ENCODE data around the gene RAB11FIP3. TPM values are rescaled to one million over a fixed set of nuclear protein-coding genes. Genes with fewer than 3 reads are reported as not detected.
A peak's percentile ranks its signal among the peaks of the same experiment; 100 is the strongest.

RAB11FIP3 gene
- polyA plus RNA-seq, 2 of the 4 experiments (the other 2 are of a cell fraction): 6.7 to 18.0 TPM

DNA sequence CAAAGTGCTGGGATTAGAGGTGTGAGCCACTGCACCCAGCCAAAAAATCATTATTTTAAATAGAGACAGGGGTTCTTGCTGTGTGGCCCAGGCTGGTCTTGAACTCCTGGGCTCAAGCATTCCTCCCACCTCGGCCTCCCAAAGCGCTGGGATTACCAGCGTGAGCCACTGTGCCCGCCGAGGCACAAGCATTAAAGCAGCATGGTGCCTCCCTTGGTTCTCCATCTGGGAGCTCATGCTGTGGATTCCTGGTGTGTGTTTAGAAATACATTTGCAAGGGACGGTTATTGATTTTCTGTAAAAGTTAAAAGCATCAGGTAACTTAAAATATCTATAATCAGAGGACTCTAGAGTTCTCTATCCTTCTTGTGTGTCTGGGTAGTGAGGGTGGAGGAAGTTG is 87.4 kb downstream of the RAB11FIP3 start:
- no peak overlapping the region for H3K4me2 ChIP-seq
- no peaks in the 10 kb centered on the region for H3K4me1 ChIP-seq
- TF ChIP-seq BHLHE40 (IDR thresholded peaks at IDR 0.05; ENCODE audit: low read depth, low read length): no peak
- TF ChIP-seq CBX8 (IDR thresholded peaks at IDR 0.05): no peak
- TF ChIP-seq, protein P1, sequence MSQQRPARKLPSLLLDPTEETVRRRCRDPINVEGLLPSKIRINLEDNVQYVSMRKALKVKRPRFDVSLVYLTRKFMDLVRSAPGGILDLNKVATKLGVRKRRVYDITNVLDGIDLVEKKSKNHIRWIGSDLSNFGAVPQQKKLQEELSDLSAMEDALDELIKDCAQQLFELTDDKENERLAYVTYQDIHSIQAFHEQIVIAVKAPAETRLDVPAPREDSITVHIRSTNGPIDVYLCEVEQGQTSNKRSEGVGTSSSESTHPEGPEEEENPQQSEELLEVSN (IDR thresholded peaks at IDR 0.05; ENCODE audit: borderline replicate concordance, low read depth): no peak
- no peak for TF ChIP-seq ZC3H11A (IDR thresholded peaks at IDR 0.05)
- no peak for TF ChIP-seq ZNF302 (CRISPR knock-in tag; IDR thresholded peaks at IDR 0.05)
- TF ChIP-seq ATOH8 (CRISPR knock-in tag; IDR thresholded peaks at IDR 0.05; ENCODE audit: low read depth): no peak
- TF ChIP-seq ESRRA (IDR thresholded peaks at IDR 0.05; ENCODE audit: borderline replicate concordance, low read length): no peak
- TF ChIP-seq TP53 (CRISPR knock-in tag; IDR thresholded peaks at IDR 0.05): no peak
- TF ChIP-seq, protein P2, sequence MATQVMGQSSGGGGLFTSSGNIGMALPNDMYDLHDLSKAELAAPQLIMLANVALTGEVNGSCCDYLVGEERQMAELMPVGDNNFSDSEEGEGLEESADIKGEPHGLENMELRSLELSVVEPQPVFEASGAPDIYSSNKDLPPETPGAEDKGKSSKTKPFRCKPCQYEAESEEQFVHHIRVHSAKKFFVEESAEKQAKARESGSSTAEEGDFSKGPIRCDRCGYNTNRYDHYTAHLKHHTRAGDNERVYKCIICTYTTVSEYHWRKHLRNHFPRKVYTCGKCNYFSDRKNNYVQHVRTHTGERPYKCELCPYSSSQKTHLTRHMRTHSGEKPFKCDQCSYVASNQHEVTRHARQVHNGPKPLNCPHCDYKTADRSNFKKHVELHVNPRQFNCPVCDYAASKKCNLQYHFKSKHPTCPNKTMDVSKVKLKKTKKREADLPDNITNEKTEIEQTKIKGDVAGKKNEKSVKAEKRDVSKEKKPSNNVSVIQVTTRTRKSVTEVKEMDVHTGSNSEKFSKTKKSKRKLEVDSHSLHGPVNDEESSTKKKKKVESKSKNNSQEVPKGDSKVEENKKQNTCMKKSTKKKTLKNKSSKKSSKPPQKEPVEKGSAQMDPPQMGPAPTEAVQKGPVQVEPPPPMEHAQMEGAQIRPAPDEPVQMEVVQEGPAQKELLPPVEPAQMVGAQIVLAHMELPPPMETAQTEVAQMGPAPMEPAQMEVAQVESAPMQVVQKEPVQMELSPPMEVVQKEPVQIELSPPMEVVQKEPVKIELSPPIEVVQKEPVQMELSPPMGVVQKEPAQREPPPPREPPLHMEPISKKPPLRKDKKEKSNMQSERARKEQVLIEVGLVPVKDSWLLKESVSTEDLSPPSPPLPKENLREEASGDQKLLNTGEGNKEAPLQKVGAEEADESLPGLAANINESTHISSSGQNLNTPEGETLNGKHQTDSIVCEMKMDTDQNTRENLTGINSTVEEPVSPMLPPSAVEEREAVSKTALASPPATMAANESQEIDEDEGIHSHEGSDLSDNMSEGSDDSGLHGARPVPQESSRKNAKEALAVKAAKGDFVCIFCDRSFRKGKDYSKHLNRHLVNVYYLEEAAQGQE (IDR thresholded peaks at IDR 0.05): no peak
- no peak for TF ChIP-seq HEYL (CRISPR knock-in tag; IDR thresholded peaks at IDR 0.05)
- no peak for TF ChIP-seq KDM5A (IDR thresholded peaks at IDR 0.05)
- TF ChIP-seq, protein P3, sequence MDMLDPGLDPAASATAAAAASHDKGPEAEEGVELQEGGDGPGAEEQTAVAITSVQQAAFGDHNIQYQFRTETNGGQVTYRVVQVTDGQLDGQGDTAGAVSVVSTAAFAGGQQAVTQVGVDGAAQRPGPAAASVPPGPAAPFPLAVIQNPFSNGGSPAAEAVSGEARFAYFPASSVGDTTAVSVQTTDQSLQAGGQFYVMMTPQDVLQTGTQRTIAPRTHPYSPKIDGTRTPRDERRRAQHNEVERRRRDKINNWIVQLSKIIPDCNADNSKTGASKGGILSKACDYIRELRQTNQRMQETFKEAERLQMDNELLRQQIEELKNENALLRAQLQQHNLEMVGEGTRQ (IDR thresholded peaks at IDR 0.05): no peak
- no peak for TF ChIP-seq CHD4 (IDR thresholded peaks at IDR 0.05; ENCODE audit: borderline replicate concordance)
- TF ChIP-seq POLR2A (IDR thresholded peaks at IDR 0.05; ENCODE audit: low read length): no peak
- TF ChIP-seq CBX2 (IDR thresholded peaks at IDR 0.05; ENCODE audit: borderline replicate concordance, low read depth): no peak
- TF ChIP-seq, protein P4, sequence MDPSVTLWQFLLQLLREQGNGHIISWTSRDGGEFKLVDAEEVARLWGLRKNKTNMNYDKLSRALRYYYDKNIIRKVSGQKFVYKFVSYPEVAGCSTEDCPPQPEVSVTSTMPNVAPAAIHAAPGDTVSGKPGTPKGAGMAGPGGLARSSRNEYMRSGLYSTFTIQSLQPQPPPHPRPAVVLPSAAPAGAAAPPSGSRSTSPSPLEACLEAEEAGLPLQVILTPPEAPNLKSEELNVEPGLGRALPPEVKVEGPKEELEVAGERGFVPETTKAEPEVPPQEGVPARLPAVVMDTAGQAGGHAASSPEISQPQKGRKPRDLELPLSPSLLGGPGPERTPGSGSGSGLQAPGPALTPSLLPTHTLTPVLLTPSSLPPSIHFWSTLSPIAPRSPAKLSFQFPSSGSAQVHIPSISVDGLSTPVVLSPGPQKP (IDR thresholded peaks at IDR 0.05; ENCODE audit: low read depth, low read length): no peak
- H3K9me3 ChIP-seq: no peaks in the 10 kb centered on the region
- DNase-seq (ENCODE audit: low read depth in 1 of 2, low spot score in 1 of 2) (no peak), FAIRE-seq (no peak), ATAC-seq (no peak)
- no peak overlapping the region for H3K4me3 ChIP-seq
- 96% methylated on average over 6 of the region's 6 CpGs for WGBS (ENCODE audit: missing lambda C conversion rate)
- H3K27ac ChIP-seq: no peak overlapping the region
- ChIA-PET CTCF (no interaction called here), POLR2A (no interaction called here)

DNA sequence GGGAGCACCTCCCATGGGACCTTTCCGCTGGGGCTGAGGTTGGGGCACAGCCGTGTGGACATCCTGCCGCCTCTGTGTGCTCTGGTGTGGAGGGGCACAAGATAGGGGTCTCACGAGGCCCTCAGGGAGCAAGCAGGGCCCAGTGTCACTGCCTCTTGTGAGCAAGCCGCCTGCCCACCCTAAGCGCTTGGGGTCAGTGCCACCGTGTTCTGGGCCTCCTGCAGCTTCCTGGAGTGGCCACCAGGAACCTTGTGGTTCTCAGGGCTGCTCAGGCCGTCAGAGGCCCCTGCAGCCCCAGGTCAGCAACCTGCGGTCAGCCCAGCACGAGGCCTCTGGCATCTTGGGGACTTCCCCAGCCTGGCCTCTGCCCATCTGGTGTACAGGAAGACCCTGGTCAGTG is 88.5 kb downstream of the RAB11FIP3 start:
- Histone ChIP-seq H3K27ac (no peak overlapping the region), H3K4me3 (no peak overlapping the region), H3K9me3 (no peaks in the 10 kb centered on the region), H3K4me1 (no peaks in the 10 kb centered on the region), H3K4me2 (no peak overlapping the region)
- POLR2A ChIA-PET: no interaction called here
- no peak for FAIRE-seq
- no peak for DNase-seq (ENCODE audit: low read depth in 1 of 2, low spot score in 1 of 2)
- CTCF ChIA-PET: interaction anchor here (1.3 to 1.5 kb wide), 3 partner anchors 14 to 33 kb away, joined by 3 to 5 read pairs (median 3); no protein-coding TSS in a partner anchor
- ATAC-seq: peak in 1 of 2 experiments; percentile 33; a peak in 2 of 6 replicates
- TF ChIP-seq MAFK (IDR thresholded peaks at IDR 0.05; ENCODE audit: partially characterized antibody) (no peak), HDAC2 (IDR thresholded peaks at IDR 0.05) (no peak), KDM5A (IDR thresholded peaks at IDR 0.05) (no peak), CTCF (IDR thresholded peaks at IDR 0.05) (no peak), HOXB13 (CRISPR knock-in tag; IDR thresholded peaks at IDR 0.05; ENCODE audit: low read depth) (no peak), EHF (CRISPR knock-in tag; IDR thresholded peaks at IDR 0.05) (no peak)
- 89% methylated on average over 9 of the region's 10 CpGs for WGBS (ENCODE audit: missing lambda C conversion rate)

All from A549 (cell line).